ENCODE measurements around the gene TTYH1.

- TF ChIP-seq, protein P1, sequence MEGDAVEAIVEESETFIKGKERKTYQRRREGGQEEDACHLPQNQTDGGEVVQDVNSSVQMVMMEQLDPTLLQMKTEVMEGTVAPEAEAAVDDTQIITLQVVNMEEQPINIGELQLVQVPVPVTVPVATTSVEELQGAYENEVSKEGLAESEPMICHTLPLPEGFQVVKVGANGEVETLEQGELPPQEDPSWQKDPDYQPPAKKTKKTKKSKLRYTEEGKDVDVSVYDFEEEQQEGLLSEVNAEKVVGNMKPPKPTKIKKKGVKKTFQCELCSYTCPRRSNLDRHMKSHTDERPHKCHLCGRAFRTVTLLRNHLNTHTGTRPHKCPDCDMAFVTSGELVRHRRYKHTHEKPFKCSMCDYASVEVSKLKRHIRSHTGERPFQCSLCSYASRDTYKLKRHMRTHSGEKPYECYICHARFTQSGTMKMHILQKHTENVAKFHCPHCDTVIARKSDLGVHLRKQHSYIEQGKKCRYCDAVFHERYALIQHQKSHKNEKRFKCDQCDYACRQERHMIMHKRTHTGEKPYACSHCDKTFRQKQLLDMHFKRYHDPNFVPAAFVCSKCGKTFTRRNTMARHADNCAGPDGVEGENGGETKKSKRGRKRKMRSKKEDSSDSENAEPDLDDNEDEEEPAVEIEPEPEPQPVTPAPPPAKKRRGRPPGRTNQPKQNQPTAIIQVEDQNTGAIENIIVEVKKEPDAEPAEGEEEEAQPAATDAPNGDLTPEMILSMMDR (IDR thresholded peaks at IDR 0.05; ENCODE audit: insufficient read depth, low read length): no peak
- TF ChIP-seq SPI1 (IDR thresholded peaks at IDR 0.05; ENCODE audit: borderline replicate concordance, low read depth) (no peak), REST (IDR thresholded peaks at IDR 0.05; ENCODE audit: insufficient replicate concordance, low read depth) (no peak), POLR2AphosphoS5 (IDR thresholded peaks at IDR 0.05; ENCODE audit: low read depth) (no peak; the same call in 1 of the 2 replicates), GABPA (IDR thresholded peaks at IDR 0.05; ENCODE audit: low read depth) (no peak)
Measured at GRCh38 chr19:54436031-54436523, 20.8 kb downstream of the TTYH1 start.
